ENCODE data around the gene PRIM1. TPM values are rescaled to one million over a fixed set of nuclear protein-coding genes. Genes with fewer than 3 reads are reported as not detected.
"Not testable (repeated sequence)": the region's sequence is repeated elsewhere in the genome, so short reads cannot be mapped to it uniquely, and the experiment has no call there.

Gene PRIM1
- total RNA-seq, 2 experiments from 2014 or later, result 5.3 to 6.1 TPM

DNA sequence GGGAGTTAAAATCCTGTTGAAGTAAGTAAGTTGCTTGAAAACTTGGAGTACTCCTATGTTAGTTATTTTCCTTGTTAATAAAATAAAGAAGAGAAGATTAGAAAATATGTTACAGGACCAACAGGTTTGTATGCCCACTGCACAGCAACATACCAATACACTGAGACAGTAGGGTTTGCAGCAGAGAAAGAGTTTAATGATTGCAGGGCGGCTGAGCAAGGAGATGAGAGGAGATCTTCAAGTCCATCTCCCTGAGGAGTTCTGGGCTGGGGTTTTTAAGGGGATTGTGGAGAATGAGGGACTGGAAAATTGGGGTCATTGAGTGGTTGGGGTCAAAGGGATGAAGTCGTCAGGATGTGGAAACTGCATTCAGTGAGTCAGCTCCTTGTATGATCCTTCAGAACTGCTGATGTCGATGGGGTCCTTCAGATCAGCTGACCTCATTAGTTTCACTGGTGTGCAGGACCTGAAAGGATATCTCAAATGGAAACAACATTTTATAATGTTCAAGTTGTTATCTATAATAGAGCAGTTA, 6.7 kb upstream of the PRIM1 start:
- Mint-ChIP-seq H3K27ac (no peak overlapping the region), H3K9me3 (no peaks in the 10 kb centered on the region), H3K4me3 (no peak overlapping the region), H3K27me3 (no peaks in the 10 kb centered on the region), H3K4me1 (ENCODE audit: low read depth) (no peaks in the 10 kb centered on the region), H3K36me3 (ENCODE audit: low read depth) (no peaks in the 10 kb centered on the region)
- H3K4me1 ChIP-seq (ENCODE audit: insufficient read depth, low read length), result peaks cover 4% of the 10 kb centered on the region
- DNase-seq (no peak), ATAC-seq (ENCODE audit: poor library complexity) (no peak)
- H3K4me3 ChIP-seq (ENCODE audit: low read length), result no peak overlapping the region
- no peaks in the 10 kb centered on the region for H3K27me3 ChIP-seq (ENCODE audit: control insufficient read depth in 1 of 2, insufficient read depth in 2 of 2, low read length in 2 of 2)
- no peaks in the 10 kb centered on the region for H3K9me3 ChIP-seq (ENCODE audit: control insufficient read depth in 1 of 2, insufficient read depth in 1 of 2, low read length in 2 of 2)
- CTCF ChIA-PET, result interaction anchor here (1.6 kb wide), 1 partner anchor 247 kb away, joined by 3 read pairs; no protein-coding TSS in a partner anchor
- H3K36me3 ChIP-seq (ENCODE audit: insufficient read depth, low read length), result no peaks in the 10 kb centered on the region
- intact Hi-C loops (cut with DNase I, micrococcal nuclease), result loop anchor here (2.0 to 5.0 kb wide), 5 partner anchors 244 to 424 kb away; partner anchors contain the start of gene ZBTB39 (in 1 of the 2)
- TF ChIP-seq, protein P1, sequence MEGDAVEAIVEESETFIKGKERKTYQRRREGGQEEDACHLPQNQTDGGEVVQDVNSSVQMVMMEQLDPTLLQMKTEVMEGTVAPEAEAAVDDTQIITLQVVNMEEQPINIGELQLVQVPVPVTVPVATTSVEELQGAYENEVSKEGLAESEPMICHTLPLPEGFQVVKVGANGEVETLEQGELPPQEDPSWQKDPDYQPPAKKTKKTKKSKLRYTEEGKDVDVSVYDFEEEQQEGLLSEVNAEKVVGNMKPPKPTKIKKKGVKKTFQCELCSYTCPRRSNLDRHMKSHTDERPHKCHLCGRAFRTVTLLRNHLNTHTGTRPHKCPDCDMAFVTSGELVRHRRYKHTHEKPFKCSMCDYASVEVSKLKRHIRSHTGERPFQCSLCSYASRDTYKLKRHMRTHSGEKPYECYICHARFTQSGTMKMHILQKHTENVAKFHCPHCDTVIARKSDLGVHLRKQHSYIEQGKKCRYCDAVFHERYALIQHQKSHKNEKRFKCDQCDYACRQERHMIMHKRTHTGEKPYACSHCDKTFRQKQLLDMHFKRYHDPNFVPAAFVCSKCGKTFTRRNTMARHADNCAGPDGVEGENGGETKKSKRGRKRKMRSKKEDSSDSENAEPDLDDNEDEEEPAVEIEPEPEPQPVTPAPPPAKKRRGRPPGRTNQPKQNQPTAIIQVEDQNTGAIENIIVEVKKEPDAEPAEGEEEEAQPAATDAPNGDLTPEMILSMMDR (IDR thresholded peaks at IDR 0.05), result no peak
- no peak overlapping the region for H3K27ac ChIP-seq (ENCODE audit: low read depth in 1 of 2, low read length in 2 of 2)
- POLR2A ChIA-PET, result no interaction called here

DNA sequence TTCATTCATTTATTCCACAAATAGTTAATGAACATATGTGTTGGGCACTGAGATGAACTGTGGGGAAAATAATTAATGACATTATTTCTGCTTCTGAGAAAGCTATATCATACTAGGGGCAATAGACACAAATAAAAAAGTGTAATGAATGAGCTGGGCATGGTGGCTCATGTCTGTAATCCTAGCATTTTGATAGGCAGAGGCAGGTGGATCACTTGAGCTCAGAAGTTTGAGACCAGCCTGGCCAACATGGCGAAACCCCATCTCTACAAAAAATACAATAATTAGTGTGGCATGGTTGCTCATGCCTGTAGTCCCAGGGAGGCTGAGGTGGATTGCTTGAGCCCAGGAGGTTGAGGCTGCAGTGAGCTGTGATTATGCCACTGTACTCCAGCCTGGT, 5.8 kb upstream of the PRIM1 start:
- H3K36me3 Mint-ChIP-seq (ENCODE audit: low read depth); ATAC-seq (ENCODE audit: poor library complexity); H3K27me3 Mint-ChIP-seq; H3K4me1 Mint-ChIP-seq (ENCODE audit: low read depth); DNase-seq; H3K4me3 ChIP-seq (ENCODE audit: low read length); H3K4me3 Mint-ChIP-seq; H3K4me1 ChIP-seq (ENCODE audit: insufficient read depth, low read length); H3K9me3 ChIP-seq (ENCODE audit: control insufficient read depth in 1 of 2, insufficient read depth in 1 of 2, low read length in 2 of 2); H3K27ac Mint-ChIP-seq; H3K9me3 Mint-ChIP-seq; H3K36me3 ChIP-seq (ENCODE audit: insufficient read depth, low read length); H3K27me3 ChIP-seq (ENCODE audit: control insufficient read depth in 1 of 2, insufficient read depth in 2 of 2, low read length in 2 of 2); H3K27ac ChIP-seq (ENCODE audit: low read depth in 1 of 2, low read length in 2 of 2): not testable (repeated sequence)
- ChIA-PET CTCF (interaction anchor here (0.6 to 2.6 kb wide), 4 partner anchors 92 to 354 kb away, joined by 3 to 15 read pairs (median 10); no protein-coding TSS in a partner anchor), POLR2A (interaction anchor here (1.1 to 1.4 kb wide), 2 partner anchors 71 to 354 kb away, joined by 3 read pairs; no protein-coding TSS in a partner anchor)
- intact Hi-C loops (cut with DNase I, micrococcal nuclease), result loop anchor here (1.0 to 5.0 kb wide), 8 partner anchors 229 to 424 kb away; partner anchors contain the start of gene ZBTB39 (in 1 of the 2)

DNA sequence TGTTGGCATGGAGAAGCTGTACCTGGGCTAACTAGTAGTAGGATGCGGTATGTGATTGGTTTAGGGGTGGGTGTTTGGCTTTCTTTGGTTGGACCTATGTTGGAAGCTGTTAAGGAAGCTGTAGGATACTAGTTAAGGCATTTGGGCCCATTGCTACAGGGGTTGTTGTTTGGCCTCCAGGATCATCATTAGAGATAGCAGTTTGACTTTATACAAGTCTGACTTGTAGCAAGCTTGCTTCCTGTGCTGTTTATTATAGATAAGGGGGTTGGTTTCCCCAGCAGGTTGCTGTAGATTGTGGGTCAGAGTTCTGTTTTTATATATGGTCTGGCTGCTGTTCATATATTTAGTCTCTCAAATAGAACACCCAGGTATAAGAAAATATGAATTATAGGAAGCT, 1.4 kb upstream of the PRIM1 start:
- intact Hi-C loops (cut with DNase I, micrococcal nuclease), result loop anchor here in 1 of 2 experiments (2.0 to 5.0 kb wide), 2 partner anchors 65 to 374 kb away; partner anchors contain the start of genes LRP1 and PTGES3

DNA sequence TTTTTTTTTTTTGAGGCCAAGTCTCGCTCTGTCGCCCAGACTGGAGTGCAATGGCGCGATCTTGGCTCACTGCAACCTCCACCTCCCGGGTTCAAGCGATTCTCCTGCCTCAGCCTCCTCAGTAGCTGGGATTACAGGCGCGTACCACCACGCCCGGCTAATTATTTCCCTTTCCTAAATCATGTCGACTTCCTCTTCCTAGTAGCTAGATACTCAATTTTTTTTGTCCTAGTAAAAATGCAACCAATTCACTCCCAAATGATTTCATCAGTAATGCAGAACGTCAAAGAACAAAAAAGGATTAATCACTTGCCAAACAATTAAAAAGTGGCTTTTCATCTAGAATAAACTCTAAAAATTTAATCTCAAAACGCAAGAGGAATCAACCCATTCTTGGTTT, 1.5 kb downstream of the PRIM1 start:
- Mint-ChIP-seq H3K4me3 (peak overlapping the region; percentile 39), H3K27ac (peak overlapping the region; percentile 95), H3K36me3 (ENCODE audit: low read depth) (peaks cover 63% of the 10 kb centered on the region), H3K4me1 (ENCODE audit: low read depth) (peaks cover 33% of the 10 kb centered on the region)
- ChIA-PET CTCF (interaction anchor here (1.2 to 1.3 kb wide), 2 partner anchors 25 to 114 kb away, joined by 3 to 4 read pairs; partner anchors contain the start of gene NACA), POLR2A (interaction anchor here (0.7 to 2.4 kb wide), 6 partner anchors 20 to 121 kb away, joined by 3 to 25 read pairs (median 8); partner anchors contain the start of genes ATP5F1B, BAZ2A, NACA and PTGES3)
- peaks cover 27% of the 10 kb centered on the region for H3K36me3 ChIP-seq (ENCODE audit: insufficient read depth, low read length)
- not testable (repeated sequence) for ATAC-seq (ENCODE audit: poor library complexity); H3K4me3 ChIP-seq (ENCODE audit: low read length); H3K27me3 ChIP-seq (ENCODE audit: control insufficient read depth in 1 of 2, insufficient read depth in 2 of 2, low read length in 2 of 2); H3K27ac ChIP-seq (ENCODE audit: low read depth in 1 of 2, low read length in 2 of 2); DNase-seq; H3K9me3 ChIP-seq (ENCODE audit: control insufficient read depth in 1 of 2, insufficient read depth in 1 of 2, low read length in 2 of 2); H3K9me3 Mint-ChIP-seq; H3K27me3 Mint-ChIP-seq
- intact Hi-C loops (cut with DNase I, micrococcal nuclease), result loop anchor here in 1 of 2 experiments (5.0 kb wide), 1 partner anchor 377 kb away; the partner anchor contains the start of gene LRP1
- H3K4me1 ChIP-seq (ENCODE audit: insufficient read depth, low read length), result peaks cover 10% of the 10 kb centered on the region

More for the DNA sequence above, 1.4 kb upstream of the PRIM1 start:
- Histone ChIP-seq H3K4me1 (ENCODE audit: insufficient read depth, low read length) (peaks cover 14% of the 10 kb centered on the region), H3K27ac (ENCODE audit: low read depth in 1 of 2, low read length in 2 of 2) (no peak overlapping the region), H3K4me3 (ENCODE audit: low read length) (no peak overlapping the region), H3K9me3 (ENCODE audit: control insufficient read depth in 1 of 2, insufficient read depth in 1 of 2, low read length in 2 of 2) (no peaks in the 10 kb centered on the region), H3K27me3 (ENCODE audit: control insufficient read depth in 1 of 2, insufficient read depth in 2 of 2, low read length in 2 of 2) (no peaks in the 10 kb centered on the region), H3K36me3 (ENCODE audit: insufficient read depth, low read length) (peaks cover 7% of the 10 kb centered on the region)
- ATAC-seq (ENCODE audit: poor library complexity) (no peak), DNase-seq (no peak)
- no peaks in the 10 kb centered on the region for H3K9me3 Mint-ChIP-seq
- no peak overlapping the region for H3K27ac Mint-ChIP-seq
- H3K4me3 Mint-ChIP-seq, result peak overlapping the region; percentile 85
- ChIA-PET POLR2A (interaction anchor here (0.7 to 1.6 kb wide), 5 partner anchors 28 to 487 kb away, joined by 3 to 7 read pairs (median 4); partner anchors contain the start of genes NACA and STAT6), CTCF (interaction anchor here (2.0 kb wide), 1 partner anchor 234 kb away, joined by 6 read pairs; no protein-coding TSS in a partner anchor)
- no peaks in the 10 kb centered on the region for H3K27me3 Mint-ChIP-seq
- peaks cover 33% of the 10 kb centered on the region for H3K36me3 Mint-ChIP-seq (ENCODE audit: low read depth)
- H3K4me1 Mint-ChIP-seq (ENCODE audit: low read depth), result peaks cover 33% of the 10 kb centered on the region
- TF ChIP-seq, protein P1 (IDR thresholded peaks at IDR 0.05), result no peak
